OCI-LY7 (cell line): ENCODE results near the gene SEC24D.

ENCODE experiments used
- CTCF ChIP-seq: fragments of 200-600 bp; sonication (generic); conservative IDR thresholded peaks from 2 replicates; pipeline ENCODE4 v1.5.1; 2014; ENCODE audit warnings: mild to moderate bottlenecking, antibody characterized with exemption, low read length, moderate library complexity, mixed read lengths
- EZH2phosphoT487 ChIP-seq: fragments of 200-600 bp; sonication (generic); IDR thresholded peaks from 2 replicates; pipeline ENCODE4 v1.6.1; 2018; ENCODE audit warnings: low read depth, borderline replicate concordance, mild to moderate bottlenecking, mixed run types, antibody characterized with exemption, low read length, moderate library complexity, mixed read lengths

- no peak for TF ChIP-seq CTCF
- TF ChIP-seq EZH2phosphoT487: no peak
Observed at GRCh38 chr4:118759481-118759880, 76.4 kb downstream of the SEC24D start.
